OCI-LY7 (cell line): Measurements from ENCODE around the gene NAA38.

Experiments
- EZH2phosphoT487 ChIP-seq: fragments of 200-600 bp; sonication (generic); IDR thresholded peaks from 2 replicates; pipeline ENCODE4 v1.6.1; 2018; ENCODE audit warnings: low read depth, borderline replicate concordance, mild to moderate bottlenecking, mixed run types, antibody characterized with exemption, low read length, moderate library complexity, mixed read lengths
- TF ChIP-seq, protein P1 (sequence below): fragments of 200-600 bp; sonication (generic); conservative IDR thresholded peaks from 2 replicates; pipeline ENCODE4 v1.5.1; 2014; ENCODE audit warnings: mild to moderate bottlenecking, antibody characterized with exemption, low read length, moderate library complexity, mixed read lengths

DNA sequence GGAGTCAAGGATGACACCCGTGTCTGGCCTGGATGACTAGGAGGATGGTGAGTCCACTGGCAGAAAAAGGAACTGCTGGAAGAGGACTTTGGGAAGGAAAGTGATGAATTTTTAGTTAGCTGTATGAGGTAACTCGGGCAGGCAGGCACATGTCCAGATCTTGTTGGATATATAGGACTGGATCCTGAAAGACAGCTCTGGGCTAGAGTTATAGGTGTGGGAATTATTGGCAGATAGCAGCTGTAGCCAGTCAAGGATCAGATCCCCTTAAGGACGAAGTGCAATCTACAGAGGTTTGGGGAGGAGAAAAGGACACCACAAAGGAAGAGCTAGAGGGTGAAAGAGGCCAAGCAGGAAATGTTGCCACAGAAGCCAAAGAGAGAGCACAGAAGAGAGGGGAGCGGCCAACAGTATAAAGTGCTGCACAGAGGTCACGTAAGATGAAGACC is 10.5 kb upstream of the NAA38 start:
- TF ChIP-seq, protein P1, sequence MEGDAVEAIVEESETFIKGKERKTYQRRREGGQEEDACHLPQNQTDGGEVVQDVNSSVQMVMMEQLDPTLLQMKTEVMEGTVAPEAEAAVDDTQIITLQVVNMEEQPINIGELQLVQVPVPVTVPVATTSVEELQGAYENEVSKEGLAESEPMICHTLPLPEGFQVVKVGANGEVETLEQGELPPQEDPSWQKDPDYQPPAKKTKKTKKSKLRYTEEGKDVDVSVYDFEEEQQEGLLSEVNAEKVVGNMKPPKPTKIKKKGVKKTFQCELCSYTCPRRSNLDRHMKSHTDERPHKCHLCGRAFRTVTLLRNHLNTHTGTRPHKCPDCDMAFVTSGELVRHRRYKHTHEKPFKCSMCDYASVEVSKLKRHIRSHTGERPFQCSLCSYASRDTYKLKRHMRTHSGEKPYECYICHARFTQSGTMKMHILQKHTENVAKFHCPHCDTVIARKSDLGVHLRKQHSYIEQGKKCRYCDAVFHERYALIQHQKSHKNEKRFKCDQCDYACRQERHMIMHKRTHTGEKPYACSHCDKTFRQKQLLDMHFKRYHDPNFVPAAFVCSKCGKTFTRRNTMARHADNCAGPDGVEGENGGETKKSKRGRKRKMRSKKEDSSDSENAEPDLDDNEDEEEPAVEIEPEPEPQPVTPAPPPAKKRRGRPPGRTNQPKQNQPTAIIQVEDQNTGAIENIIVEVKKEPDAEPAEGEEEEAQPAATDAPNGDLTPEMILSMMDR: no peak
- no peak for TF ChIP-seq EZH2phosphoT487
